NT2/D1 (cell line): ENCODE results near the gene C10orf67.
A peak's percentile ranks its signal among the peaks of the same experiment; 100 is the strongest.
"Not testable (repeated sequence)": the region's sequence is repeated elsewhere in the genome, so short reads cannot be mapped to it uniquely, and the experiment has no call there.

ENCODE experiments used
- DNase-seq: peaks from one replicate; pipeline ENCODE4 v3.0.0-alpha.2; 2011; ENCODE audit warnings: low read depth, low spot score
- H3K27me3 ChIP-seq: 2 replicates; pipeline ENCODE4 v1.6.0; 2011; ENCODE audit warnings: mild to moderate bottlenecking; ENCODE audit not compliant: insufficient read length, insufficient read depth
- H3K36me3 ChIP-seq: 2 replicates; pipeline ENCODE4 v1.6.1; 2011; ENCODE audit warnings: mild to moderate bottlenecking, low read length, mixed read lengths; ENCODE audit not compliant: insufficient read depth, insufficient read length
- H3K4me1 ChIP-seq: 2 replicates; pipeline ENCODE4 v1.5.1; 2011; ENCODE audit not compliant: insufficient read depth, insufficient read length
- H3K4me3 ChIP-seq: 2 replicates; pipeline ENCODE4 v1.5.1; 2011; ENCODE audit warnings: low read depth; ENCODE audit not compliant: insufficient read length
- H3K9ac ChIP-seq: 2 replicates; pipeline ENCODE4 v1.6.0; 2011; ENCODE audit warnings: low read depth; ENCODE audit not compliant: insufficient read length
- H3K9me3 ChIP-seq: 2 replicates; pipeline ENCODE4 v1.5.1; 2011; ENCODE audit warnings: mild to moderate bottlenecking, low read length; ENCODE audit not compliant: insufficient read depth
- SUZ12 ChIP-seq: IDR thresholded peaks from 2 replicates; pipeline ENCODE4 v1.6.1; 2011; ENCODE audit not compliant: insufficient read length, insufficient read depth; ENCODE audit errors: extremely low read depth
- YY1 ChIP-seq: IDR thresholded peaks from 2 replicates; pipeline ENCODE4 v1.6.1; 2011; ENCODE audit not compliant: insufficient read length, insufficient read depth
- ZNF274 ChIP-seq: IDR thresholded peaks from 2 replicates; pipeline ENCODE4 v1.6.1; 2011; ENCODE audit warnings: mild to moderate bottlenecking, low read depth, low read length

C10orf67 gene

GRCh38 chr10:23284155-23284554 is 60.4 kb downstream of the C10orf67 start:
- no peak for DNase-seq
- TF ChIP-seq YY1 (no peak), ZNF274 (no peak), SUZ12 (no peak)
- Histone ChIP-seq H3K4me1 (peaks cover 2% of the 10 kb centered on the region), H3K9me3 (no peaks in the 10 kb centered on the region), H3K27me3 (no peaks in the 10 kb centered on the region), H3K4me3 (no peak overlapping the region), H3K9ac (no peak overlapping the region), H3K36me3 (no peaks in the 10 kb centered on the region)

GRCh38 chr10:23283680-23284079 is 60.9 kb downstream of the C10orf67 start:
- H3K9me3 ChIP-seq = no peaks in the 10 kb centered on the region

GRCh38 chr10:23281044-23281433 is 63.6 kb downstream of the C10orf67 start:
- Histone ChIP-seq H3K9me3 (no peaks in the 10 kb centered on the region), H3K36me3 (no peaks in the 10 kb centered on the region), H3K27me3 (no peaks in the 10 kb centered on the region), H3K4me3 (no peak overlapping the region), H3K4me1 (peaks cover 3% of the 10 kb centered on the region), H3K9ac (no peak overlapping the region)
- TF ChIP-seq SUZ12 (no peak), ZNF274 (no peak), YY1 (no peak)
- DNase-seq = no peak

More at GRCh38 chr10:23283680-23284079, 60.9 kb downstream of the C10orf67 start:
- Histone ChIP-seq H3K9ac (no peak overlapping the region), H3K27me3 (no peaks in the 10 kb centered on the region), H3K4me1 (peaks cover 3% of the 10 kb centered on the region), H3K36me3 (no peaks in the 10 kb centered on the region), H3K4me3 (no peak overlapping the region)
- no peak for DNase-seq
- TF ChIP-seq ZNF274 (no peak), YY1 (no peak), SUZ12 (no peak)

GRCh38 chr10:23280419-23281043 is 64.1 kb downstream of the C10orf67 start:
- H3K9me3 ChIP-seq = no peaks in the 10 kb centered on the region
- H3K36me3 ChIP-seq = no peaks in the 10 kb centered on the region
- H3K9ac ChIP-seq = no peak overlapping the region
- peak; percentile 91 for DNase-seq
- no peaks in the 10 kb centered on the region for H3K27me3 ChIP-seq
- H3K4me3 ChIP-seq = no peak overlapping the region
- no peak for TF ChIP-seq ZNF274
- peaks cover 3% of the 10 kb centered on the region for H3K4me1 ChIP-seq

GRCh38 chr10:23275355-23275754 is 69.2 kb downstream of the C10orf67 start:
- TF ChIP-seq SUZ12 (no peak), ZNF274 (no peak), YY1 (no peak)
- Histone ChIP-seq H3K4me1 (peaks cover 3% of the 10 kb centered on the region), H3K9me3 (peaks cover 16% of the 10 kb centered on the region), H3K4me3 (no peak overlapping the region), H3K9ac (no peak overlapping the region), H3K36me3 (no peaks in the 10 kb centered on the region), H3K27me3 (no peaks in the 10 kb centered on the region)
- DNase-seq = no peak

GRCh38 chr10:23274179-23274578 is 70.4 kb downstream of the C10orf67 start:
- H3K4me3 ChIP-seq, H3K27me3 ChIP-seq, H3K9ac ChIP-seq, H3K36me3 ChIP-seq, DNase-seq, H3K4me1 ChIP-seq: not testable (repeated sequence)
- peaks cover 16% of the 10 kb centered on the region for H3K9me3 ChIP-seq

GRCh38 chr10:23270531-23270930 is 74.1 kb downstream of the C10orf67 start:
- Histone ChIP-seq H3K4me1 (no peaks in the 10 kb centered on the region), H3K36me3 (no peaks in the 10 kb centered on the region), H3K9me3 (peaks cover 16% of the 10 kb centered on the region), H3K4me3 (no peak overlapping the region), H3K9ac (no peak overlapping the region), H3K27me3 (no peaks in the 10 kb centered on the region)
- no peak for DNase-seq
- TF ChIP-seq YY1 (no peak), ZNF274 (no peak), SUZ12 (no peak)
